Sciatic nerve (tissue), 2 donors: ENCODE results near the gene CATSPERZ. TPM values are rescaled to one million over a fixed set of nuclear protein-coding genes. Genes with fewer than 3 reads are reported as not detected.

ENCODE experiments used
- ATAC-seq: fragments of 200-7000 bp; cut with Tn5 transposase; one replicate; pipeline ENCODE4 v1.9.1; 2020; ENCODE audit warnings: mild to moderate bottlenecking, moderate library complexity
- DNase-seq: peaks from one replicate; pipeline ENCODE4 v3.0.0-alpha.2; 2020; ENCODE audit warnings: low spot score
- intact Hi-C: fragments of 100-400 bp; cut with DNase I; formaldehyde crosslinking; loops from one replicate; pipeline ENCODE4 v1.14.2; 2022
- microRNA-seq: library from miRNA; unstranded; fragments of <30 nt; microRNA quantifications from one replicate; pipeline ENCODE4 v1.2.0, GENCODE V29; 2020
- total RNA-seq: library from RNA; stranded (reverse); fragmentation: NEBNext Ultra II Directional; extraction: Animal tissue kit (Norgen Biotek cat#: 25700); gene quantifications from one replicate; pipeline ENCODE4 v1.2.1, GENCODE V29; 2021
- donor health status: DM: no; HTN: no; CAD: no.
- donor health status: DM: no; HTN: no; CAD: no.

The CATSPERZ gene
- total RNA-seq, 1 donor from 2014 or later: not detected

- DNase-seq: no peak
- no peak for ATAC-seq
- intact Hi-C loops: no loop called here
Measured at GRCh38 chr11:64348383-64349024, 48.3 kb downstream of the CATSPERZ start.

DNA sequence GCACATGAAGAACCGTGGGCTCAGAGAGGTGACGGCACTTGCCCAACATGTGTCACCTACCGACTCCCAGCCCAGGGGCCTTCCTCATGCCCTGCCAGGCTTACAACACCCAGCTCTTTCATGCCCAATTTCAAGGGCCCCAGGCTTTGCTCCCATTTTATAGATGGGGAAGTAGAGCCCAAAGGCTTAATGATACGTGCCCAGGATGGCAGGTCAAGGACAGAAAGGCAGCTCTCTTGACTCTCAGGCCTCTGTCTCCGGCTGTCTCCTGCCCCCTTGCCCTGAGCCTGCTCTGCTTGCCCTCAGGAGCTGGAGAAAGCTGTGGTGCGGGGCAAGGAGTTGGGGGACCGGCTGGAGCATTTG, 48.8 kb downstream of the CATSPERZ start:
- no peak for DNase-seq
- intact Hi-C loops: no loop called here
- no peak for ATAC-seq

DNA sequence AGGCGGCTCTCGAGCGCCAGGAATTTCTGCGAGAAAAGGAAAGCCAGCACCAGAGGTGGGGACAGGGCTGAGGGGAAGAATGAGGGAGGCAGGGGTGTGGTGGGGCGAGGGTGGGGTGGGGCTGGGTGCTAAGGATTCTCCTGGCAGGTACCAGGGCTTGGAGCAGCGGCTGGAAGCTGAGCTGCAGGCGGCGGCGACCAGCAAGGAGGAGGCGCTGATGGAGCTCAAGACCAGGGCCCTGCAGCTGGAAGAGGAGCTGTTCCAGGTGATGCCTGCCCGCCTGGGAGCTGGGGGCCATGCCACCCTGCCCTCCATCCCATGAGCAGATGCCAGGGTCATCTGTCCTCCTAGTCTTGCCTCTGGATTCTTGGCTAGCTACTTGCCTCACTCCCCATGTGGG, 49.2 kb downstream of the CATSPERZ start:
- ATAC-seq (no peak), DNase-seq (no peak)
- intact Hi-C loops: no loop called here

GRCh38 chr11:64351136-64351631, 51.0 kb downstream of the CATSPERZ start:
- intact Hi-C loops: no loop called here

DNA sequence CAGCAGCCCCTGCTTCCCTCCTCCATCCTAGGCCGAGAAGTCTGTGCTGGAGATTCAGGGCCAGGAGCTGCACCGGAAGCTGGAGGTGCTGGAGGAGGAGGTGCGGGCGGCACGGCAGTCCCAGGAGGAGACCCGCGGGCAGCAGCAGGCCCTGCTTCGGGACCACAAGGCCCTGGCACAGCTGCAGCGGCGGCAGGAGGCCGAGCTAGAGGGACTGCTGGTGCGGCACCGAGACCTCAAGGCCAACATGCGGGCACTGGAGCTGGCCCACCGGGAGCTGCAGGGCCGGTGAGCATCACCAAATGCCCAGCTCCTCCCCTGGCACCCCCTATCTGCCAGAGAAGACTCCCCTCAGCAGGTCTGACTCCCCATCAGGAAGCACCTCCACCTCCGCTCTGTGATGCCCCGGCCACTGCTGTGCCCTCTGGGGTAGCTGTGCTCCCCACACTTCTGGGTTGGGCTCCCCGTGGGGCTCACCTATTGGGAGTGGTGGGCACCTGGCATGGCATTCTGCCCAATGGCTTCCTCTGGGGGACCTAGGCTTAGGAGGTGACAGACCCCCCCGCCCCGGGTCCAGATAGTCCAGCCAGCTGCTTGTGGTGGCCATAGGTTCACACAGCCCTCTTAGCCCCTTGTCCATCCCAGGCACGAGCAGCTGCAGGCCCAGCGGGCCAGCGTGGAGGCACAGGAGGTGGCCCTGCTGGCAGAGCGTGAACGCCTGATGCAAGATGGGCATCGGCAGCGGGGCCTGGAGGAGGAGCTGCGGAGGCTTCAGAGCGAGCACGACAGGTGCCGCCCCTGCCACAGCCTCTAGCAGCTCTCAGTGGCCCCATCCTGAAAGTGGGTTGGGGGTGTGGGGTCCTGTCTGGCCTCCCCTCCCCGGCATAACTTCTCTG, 52.2 kb downstream of the CATSPERZ start:
- ATAC-seq (no peak), DNase-seq (peak; percentile 51)
- intact Hi-C loops: no loop called here

More at GRCh38 chr11:64351136-64351631, 51.0 kb downstream of the CATSPERZ start:
- ATAC-seq (no peak), DNase-seq (peak; percentile 48)

GRCh38 chr11:64352995-64353714, 53.0 kb downstream of the CATSPERZ start:
- ATAC-seq: no peak
- intact Hi-C loops: no loop called here

DNA sequence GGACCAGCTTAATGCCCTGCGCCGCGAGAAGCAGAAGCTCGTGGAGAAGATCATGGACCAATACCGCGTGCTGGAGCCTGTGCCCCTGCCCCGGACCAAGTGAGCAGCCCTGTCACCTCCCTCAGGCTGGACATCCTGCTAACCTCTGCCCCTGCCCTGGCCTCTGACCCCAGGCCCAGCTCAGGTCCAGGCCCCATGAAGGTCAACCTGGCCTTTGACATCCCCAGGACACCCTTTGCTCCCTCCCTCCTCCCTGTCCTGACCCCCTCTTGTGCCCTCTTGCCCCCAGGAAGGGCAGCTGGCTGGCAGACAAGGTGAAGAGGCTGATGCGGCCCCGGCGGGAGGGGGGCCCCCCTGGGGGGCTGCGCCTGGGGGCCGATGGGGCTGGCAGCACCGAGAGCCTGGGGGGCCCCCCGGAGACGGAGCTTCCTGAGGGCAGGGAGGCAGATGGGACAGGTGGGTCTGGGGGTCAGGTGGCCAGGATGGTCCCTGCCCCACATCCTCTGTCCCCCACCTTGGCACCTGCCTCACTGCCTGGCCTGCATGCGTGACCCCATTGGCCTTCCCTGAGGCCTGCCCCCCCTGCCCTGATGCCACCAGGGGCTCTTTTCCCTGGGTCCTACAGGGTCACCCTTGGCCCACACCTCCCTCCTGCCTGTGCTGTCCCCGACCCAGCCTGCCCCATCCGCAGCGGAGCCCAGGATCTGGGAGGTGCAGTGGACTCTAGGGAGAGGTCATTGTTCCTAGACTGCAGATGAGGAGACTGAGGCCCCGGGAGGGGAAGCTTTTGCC, 53.8 kb downstream of the CATSPERZ start:
- DNase-seq: no peak
- intact Hi-C loops: no loop called here
- ATAC-seq: no peak

More at GRCh38 chr11:64352995-64353714, 53.0 kb downstream of the CATSPERZ start:
- no peak for DNase-seq

Small RNA genes within 50 kb of the gene (microRNA-seq; reads per million reads assigned to microRNA genes)
- gene MIR7155: 1.4 reads per million

Other genes starting within 250 kb of the CATSPERZ start
- gene MACROD1, start 134.2 kb upstream of the CATSPERZ start, total RNA-seq: 20.6 TPM
- 87.6 TPM for gene STIP1, start 114.2 kb upstream of the CATSPERZ start, total RNA-seq
- 20.7 TPM for gene FERMT3, start 93.6 kb upstream of the CATSPERZ start, total RNA-seq
- gene TRPT1, start 74.2 kb upstream of the CATSPERZ start, total RNA-seq: 20.6 TPM
- 28.0 TPM for gene NUDT22, start 74.1 kb upstream of the CATSPERZ start, total RNA-seq
- gene DNAJC4, start 69.8 kb upstream of the CATSPERZ start, total RNA-seq: 30.4 TPM
- gene VEGFB, start 65.8 kb upstream of the CATSPERZ start, total RNA-seq: 134 TPM
- gene FKBP2, start 59.3 kb upstream of the CATSPERZ start, total RNA-seq: 56.2 TPM
- gene PPP1R14B, start 53.4 kb upstream of the CATSPERZ start, total RNA-seq: 48.8 TPM
- gene PLCB3, start 48.8 kb upstream of the CATSPERZ start, total RNA-seq: 23.6 TPM
- gene BAD, start 15.7 kb upstream of the CATSPERZ start, total RNA-seq: 47.4 TPM
- 34.4 TPM for gene GPR137, start 14.5 kb upstream of the CATSPERZ start, total RNA-seq
- gene KCNK4, start 9.1 kb upstream of the CATSPERZ start, total RNA-seq: not detected
- gene ESRRA, start 5.2 kb downstream of the CATSPERZ start, total RNA-seq: 17.4 TPM
- 149 TPM for gene TRMT112, start 17.2 kb downstream of the CATSPERZ start, total RNA-seq
- gene PRDX5, start 17.8 kb downstream of the CATSPERZ start, total RNA-seq: 143 TPM
- gene CCDC88B, start 39.8 kb downstream of the CATSPERZ start, total RNA-seq: 12.9 TPM
- gene RPS6KA4, start 58.8 kb downstream of the CATSPERZ start, total RNA-seq: 23.8 TPM